ENCODE data around the gene DDN.

Gene DDN

GRCh38 chr12:48967991-48968390, 31.2 kb downstream of the DDN start:
- DNase-seq (ENCODE audit: low read depth, low spot score), result no peak

GRCh38 chr12:48966177-48966895, 32.8 kb downstream of the DDN start:
- DNase-seq (ENCODE audit: low read depth, low spot score), result no peak

GRCh38 chr12:48965298-48965838, 33.8 kb downstream of the DDN start:
- no peak for DNase-seq (ENCODE audit: low read depth, low spot score)

GRCh38 chr12:48961801-48962200, 37.4 kb downstream of the DDN start:
- DNase-seq (ENCODE audit: low read depth, low spot score), result no peak

- DNase-seq (ENCODE audit: low read depth, low spot score), result no peak
Measured at GRCh38 chr12:48961331-48961730, 37.8 kb downstream of the DDN start.

GRCh38 chr12:48960834-48961233, 38.3 kb downstream of the DDN start:
- no peak for DNase-seq (ENCODE audit: low read depth, low spot score)

- no peak for DNase-seq (ENCODE audit: low read depth, low spot score)
Measured at GRCh38 chr12:48958049-48958388, 41.2 kb downstream of the DDN start.

GRCh38 chr12:48957141-48958048, 41.8 kb downstream of the DDN start, which contains the start of gene ARF3:
TSS of gene ARF3 (minus strand) at chr12:48957487. CDS start at chr12:48941095, 16,392 bp downstream.
- DNase-seq (ENCODE audit: low read depth, low spot score), result peak; percentile 73

GRCh38 chr12:48956279-48957140, 42.7 kb downstream of the DDN start:
- DNase-seq (ENCODE audit: low read depth, low spot score), result no peak

- no peak for DNase-seq (ENCODE audit: low read depth, low spot score)
Measured at GRCh38 chr12:48954841-48955501, 44.2 kb downstream of the DDN start.

GRCh38 chr12:48954061-48954460, 45.1 kb downstream of the DDN start:
- no peak for DNase-seq (ENCODE audit: low read depth, low spot score)

- no peak for DNase-seq (ENCODE audit: low read depth, low spot score)
Measured at GRCh38 chr12:48952691-48953090, 46.5 kb downstream of the DDN start.

- DNase-seq (ENCODE audit: low read depth, low spot score), result no peak
Measured at GRCh38 chr12:48947727-48948126, 51.4 kb downstream of the DDN start.

- no peak for DNase-seq (ENCODE audit: low read depth, low spot score)
Measured at GRCh38 chr12:48946943-48947342, 52.2 kb downstream of the DDN start.

- DNase-seq (ENCODE audit: low read depth, low spot score), result no peak
Measured at GRCh38 chr12:48946205-48946604, 53.0 kb downstream of the DDN start.

All from activated naive CD8-positive, alpha-beta T cell treated with anti-CD3 and anti-CD28 coated beads, Interleukin-2, amount 50 U/mL, for 16 hours (primary cell).